Amniotic epithelial cell (primary cell): ENCODE data around the gene SPOUT1.
A peak's percentile ranks its signal among the peaks of the same experiment; 100 is the strongest.
"Not testable (repeated sequence)": the region's sequence is repeated elsewhere in the genome, so short reads cannot be mapped to it uniquely, and the experiment has no call there.

Experiments used
- DNase-seq: peaks from one replicate; pipeline ENCODE4 v3.0.0-alpha.2; 2010; ENCODE audit warnings: low read depth

SPOUT1 gene, protein sequence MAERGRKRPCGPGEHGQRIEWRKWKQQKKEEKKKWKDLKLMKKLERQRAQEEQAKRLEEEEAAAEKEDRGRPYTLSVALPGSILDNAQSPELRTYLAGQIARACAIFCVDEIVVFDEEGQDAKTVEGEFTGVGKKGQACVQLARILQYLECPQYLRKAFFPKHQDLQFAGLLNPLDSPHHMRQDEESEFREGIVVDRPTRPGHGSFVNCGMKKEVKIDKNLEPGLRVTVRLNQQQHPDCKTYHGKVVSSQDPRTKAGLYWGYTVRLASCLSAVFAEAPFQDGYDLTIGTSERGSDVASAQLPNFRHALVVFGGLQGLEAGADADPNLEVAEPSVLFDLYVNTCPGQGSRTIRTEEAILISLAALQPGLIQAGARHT

DNA sequence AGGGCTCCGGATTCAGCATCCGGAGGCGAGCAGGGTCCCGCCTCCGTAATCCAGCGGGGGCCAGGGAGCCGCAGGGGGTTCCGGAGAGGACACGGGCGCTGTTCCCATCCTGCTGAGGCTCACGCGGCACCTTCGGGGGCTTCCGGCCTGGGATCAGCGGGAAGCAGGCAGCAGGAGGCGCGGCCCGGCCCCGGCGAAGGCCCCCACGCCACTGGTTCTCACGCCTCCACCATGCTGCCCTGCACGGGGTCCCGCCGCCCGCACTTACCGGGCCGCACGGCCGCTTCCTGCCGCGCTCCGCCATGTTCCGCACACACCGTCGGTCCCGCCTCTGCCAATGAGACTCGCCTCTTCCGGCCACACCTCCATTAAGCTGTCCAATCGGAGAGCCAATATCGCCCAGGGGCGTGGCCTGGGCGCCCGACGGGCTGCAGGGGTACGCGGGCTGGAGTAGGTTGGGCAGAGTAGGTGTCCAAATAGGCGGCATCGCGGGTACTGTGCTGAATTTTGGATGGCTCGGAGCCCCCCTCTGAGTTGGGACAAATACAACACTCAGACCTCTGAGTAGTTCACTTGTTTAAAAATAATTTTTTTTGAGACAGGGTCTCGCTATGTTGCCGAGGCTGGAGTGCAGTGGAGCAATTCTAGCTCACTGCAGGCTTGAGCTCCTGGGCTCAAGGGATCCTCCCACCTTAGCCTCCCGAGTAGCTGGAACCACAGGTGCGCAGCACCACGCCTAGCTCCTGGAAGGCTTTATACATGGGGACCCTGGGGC, at the start of gene SPOUT1:
Gene SPOUT1 (minus strand): TSS at position 318 of the 775 bp plus-strand sequence. CDS start 14 bp downstream, at position 304.
- DNase-seq, result peak; percentile 81

DNA sequence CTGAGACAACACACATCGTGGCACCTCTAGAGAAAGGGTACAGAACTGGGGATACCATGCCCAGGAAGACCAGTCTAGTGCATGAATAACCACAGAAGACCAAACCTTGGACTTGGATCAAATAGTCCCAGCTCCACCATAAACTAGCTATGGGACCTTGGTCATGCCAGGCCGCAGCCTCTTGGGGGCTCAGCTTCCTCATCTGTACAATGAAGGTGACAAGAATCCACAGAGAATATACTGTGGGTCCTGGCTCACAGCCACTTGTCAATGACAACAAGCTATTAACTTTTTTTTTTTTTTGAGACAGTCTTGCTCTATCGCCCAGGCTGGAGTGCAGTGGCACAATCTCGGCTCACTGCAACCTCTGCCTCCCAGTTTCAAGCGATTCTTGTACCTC, 48.3 kb upstream of the SPOUT1 start:
- DNase-seq, result no peak

DNA sequence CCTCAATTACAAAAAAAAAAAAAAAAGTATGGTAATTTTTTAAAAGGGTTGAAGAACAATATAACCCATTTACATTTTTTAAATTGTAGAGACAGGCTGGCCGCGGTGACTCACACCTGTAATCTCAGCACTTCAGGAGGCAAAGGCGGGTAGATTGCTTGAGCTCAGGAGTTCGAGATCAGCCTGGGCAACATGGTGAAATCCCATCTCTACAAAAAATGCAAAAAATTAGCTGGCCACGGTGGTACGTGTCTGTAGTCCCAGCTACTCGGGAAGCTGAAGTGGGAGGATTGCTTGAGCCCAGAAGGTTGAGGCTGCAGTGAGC, 41.3 kb upstream of the SPOUT1 start:
- not testable (repeated sequence) for DNase-seq

DNA sequence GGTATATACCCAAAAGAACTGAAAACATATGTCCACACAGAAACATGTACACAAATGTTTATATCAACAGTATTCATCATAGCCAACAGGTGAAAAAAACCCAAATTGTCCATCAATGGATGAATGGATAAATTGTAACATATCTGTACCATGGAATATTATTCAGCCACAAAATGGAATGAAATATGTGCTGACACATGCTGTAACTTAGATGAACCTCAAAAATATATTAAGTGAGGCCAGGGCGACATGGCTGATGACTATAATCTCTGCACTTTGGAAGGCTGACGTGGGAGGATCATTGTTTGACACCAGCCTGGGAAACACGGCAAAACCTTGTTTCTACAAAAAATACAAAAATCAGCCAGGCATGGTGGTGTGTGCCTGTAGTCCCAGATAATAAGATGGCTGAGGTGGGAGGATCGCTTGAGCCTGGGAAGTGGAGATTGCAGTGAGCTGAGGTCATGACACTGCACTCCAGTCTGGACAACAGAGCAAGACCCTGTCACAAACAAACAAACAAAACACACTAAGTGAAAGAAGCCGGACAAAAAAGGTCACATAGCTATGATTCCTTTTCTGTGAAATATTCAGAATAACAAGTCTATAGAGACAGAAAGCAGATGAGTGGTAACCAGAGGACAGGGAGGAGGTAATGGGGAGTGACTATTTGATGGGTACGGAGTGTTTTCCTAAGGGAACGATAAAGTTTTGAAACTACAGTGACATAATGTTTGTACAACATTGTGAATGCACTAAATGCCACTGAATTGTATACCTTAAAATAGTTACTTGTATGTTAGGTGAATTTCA, 40.7 kb upstream of the SPOUT1 start:
- peak; percentile 44 for DNase-seq

DNA sequence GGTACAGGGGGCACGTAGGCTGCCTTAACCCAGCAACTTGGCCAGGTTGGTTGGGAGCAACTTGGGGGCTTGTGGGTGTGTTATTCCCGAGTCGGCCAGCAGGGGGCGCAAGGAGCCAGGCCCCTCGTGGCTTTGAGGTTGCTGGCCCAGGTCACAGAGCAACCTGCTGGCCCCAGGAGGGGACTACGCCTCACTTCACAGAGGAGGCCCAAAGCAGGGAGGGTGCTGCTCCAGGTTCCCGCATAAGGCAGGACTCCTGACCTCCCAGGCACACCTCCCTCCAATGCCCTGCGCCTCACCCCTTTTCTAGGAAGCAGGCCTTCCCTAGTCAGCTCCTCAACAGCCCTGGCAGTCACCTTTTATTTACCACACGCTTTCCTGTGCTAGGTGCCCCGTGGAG, 34.1 kb upstream of the SPOUT1 start:
- DNase-seq, result peak; percentile 40

DNA sequence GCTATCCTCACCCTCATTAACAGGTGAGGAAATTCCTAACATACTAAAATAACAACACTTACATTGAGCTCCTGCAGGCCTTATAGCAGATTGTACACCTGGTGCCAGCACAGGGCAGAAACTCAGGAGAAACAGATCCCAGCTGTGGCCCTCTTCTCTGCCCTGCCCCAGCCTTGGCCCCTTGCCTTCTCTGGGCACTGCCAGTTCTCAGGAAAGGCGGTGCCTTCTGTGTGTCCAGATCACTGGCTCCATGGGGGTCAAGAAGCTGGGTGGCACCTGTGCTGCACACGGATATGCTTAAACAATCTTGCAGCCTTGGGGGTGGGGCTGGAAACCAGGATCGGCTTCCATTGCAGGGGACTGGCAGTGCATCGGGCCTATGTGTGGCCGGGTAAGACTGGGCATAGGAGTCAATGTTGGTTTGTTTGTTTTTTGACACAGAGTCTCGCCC, 32.8 kb upstream of the SPOUT1 start:
- DNase-seq, result no peak

DNA sequence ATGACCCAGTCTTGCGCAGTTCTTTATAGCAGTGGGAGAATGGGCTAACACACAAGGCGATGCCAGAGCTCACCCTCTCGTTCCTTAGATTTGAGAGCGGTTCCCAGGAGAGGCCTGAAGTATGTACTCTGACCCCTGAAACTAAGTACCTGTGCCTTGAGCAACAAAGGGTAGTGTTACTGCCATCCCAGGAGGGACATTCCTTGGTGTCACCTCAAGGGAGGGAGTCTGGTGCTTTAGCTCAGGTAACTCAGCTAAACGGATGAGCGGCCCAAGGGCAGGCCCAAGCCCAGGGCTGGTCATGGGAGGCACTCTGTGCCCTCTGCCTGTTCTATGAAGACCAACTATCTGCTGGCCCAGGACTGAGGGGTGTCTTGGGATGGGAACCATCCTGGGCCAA, 31.9 kb upstream of the SPOUT1 start:
- no peak for DNase-seq

DNA sequence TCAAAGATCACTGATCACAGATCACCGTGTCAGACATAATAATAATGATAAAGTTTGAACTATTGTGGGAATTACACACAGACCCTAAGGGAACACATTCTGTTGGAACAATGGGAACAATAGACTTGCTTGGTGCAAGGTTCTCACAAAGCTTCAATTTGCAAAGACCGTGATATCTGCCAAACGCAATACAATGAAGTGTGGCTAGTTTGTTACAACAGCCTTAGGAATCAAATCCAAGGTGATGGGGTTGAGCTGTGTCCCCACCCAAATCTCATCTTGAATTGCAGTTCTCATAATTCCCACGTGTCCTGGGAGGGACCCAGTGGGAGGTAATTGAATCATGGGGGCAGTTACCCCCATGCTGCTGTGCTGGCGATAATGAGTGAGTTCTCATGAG, 31.3 kb upstream of the SPOUT1 start:
- no peak for DNase-seq

DNA sequence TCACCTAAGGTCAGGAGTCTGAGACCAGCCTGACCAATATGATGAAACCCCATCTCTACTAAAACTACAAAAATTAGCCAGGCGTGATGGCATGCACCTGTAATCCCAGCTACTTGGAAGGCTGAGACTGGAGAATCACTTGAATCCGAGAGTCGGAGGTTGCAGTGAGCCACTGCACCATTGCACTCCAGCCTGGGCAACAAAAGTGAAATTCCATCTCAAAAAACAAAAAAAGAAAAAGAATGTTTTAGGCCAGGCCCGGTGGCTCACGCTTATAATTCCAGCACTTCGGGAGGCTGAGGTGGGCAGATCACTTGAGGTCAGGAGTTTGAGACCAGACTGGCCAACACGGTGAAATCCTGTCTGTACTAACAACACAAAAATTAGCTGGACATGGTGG, 28.9 kb upstream of the SPOUT1 start:
- DNase-seq, result not testable (repeated sequence)

DNA sequence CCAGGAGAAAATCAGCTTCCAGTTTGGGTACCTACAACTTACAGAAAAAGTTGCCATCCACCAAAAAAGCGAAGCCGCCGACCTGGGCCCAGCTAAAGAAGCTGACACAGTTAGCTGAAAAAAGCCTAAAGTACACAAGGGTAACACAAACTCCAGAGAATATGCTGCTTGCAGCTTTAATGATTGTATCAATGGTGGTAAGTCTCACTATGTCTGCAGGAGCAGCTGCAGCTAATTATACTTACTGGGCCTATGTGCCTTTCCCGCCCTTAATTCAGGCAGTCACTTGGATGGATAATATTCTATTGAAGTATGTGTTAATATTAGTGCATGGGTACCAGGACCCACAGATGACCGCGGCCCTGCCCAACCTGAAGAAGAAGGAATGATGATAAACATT, 24.9 kb upstream of the SPOUT1 start:
- not testable (repeated sequence) for DNase-seq

DNA sequence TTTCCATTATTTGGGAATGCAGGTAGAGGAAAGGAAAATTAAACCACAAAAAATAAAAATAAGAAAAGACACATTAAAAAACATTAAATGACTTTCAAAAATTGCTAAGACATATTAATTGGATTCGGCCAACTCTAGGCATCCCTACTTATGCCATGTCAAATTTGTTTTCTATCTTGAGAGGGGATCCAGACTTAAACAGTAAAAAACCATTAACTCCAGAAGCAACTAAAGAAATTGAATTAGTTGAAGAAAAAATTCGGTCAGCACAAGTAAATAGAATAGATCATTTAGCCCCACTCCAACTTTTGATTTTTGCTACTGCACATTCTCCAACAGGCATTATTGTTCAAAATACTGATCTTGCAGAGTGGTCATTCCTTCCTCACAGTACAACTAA, 23.1 kb upstream of the SPOUT1 start:
- DNase-seq, result not testable (repeated sequence)

DNA sequence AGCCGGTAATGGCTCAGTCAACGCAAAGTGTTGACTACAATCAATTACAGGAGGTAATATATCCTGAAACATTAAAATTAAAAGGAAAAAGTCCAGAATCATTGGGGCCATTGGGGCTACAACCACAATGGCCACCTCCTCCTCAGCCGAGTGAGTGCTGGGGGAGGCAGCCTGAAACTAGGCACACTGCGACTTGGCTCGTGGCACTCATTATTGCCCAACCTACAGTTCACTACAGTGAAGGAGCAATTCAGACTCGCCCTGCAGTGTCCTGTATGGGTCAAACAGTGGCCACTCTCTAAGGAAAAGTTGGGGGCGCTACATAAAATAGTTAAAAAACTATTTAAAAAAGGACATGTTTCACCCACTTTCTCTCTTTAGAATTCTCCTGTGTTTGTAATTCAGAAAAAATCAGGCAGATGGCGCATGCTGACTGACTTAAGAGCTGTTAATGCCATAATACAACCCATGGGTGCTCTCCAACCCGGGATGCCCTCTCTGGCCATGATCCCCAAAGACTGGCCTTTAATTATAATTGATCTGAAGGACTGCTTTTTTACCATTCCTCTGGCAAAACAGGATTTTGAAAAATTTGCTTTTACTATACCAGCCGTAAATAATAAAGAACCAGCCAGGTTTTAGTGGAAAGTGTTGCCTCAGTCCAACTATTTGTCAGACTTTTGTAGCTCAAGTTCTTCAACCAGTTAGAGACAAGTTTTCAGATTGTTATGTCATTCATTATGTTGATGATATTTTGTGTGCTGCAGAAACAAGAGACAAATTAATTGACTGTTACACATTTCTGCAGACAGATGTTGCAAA, 22.4 kb upstream of the SPOUT1 start:
- peak; percentile 56 for DNase-seq

DNA sequence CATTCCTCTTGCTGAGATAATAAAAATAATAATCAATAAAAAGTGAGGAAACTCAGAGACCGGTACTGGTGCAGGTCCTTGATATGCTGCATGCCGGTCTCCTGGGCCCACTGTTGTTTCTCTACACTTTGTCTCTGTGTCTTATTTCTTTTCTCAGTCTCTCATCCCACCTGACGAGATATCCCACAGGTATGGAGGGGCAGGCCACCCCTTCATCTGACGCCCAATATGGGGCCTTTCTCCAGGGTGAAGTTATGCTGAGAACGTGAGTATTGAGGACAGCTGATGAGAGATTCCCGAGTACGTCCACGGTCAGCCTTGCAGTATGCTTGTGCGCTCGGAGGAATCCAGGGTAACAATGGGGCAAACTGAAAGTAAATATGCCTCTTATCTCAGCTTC, 21.4 kb upstream of the SPOUT1 start:
- DNase-seq, result not testable (repeated sequence)

DNA sequence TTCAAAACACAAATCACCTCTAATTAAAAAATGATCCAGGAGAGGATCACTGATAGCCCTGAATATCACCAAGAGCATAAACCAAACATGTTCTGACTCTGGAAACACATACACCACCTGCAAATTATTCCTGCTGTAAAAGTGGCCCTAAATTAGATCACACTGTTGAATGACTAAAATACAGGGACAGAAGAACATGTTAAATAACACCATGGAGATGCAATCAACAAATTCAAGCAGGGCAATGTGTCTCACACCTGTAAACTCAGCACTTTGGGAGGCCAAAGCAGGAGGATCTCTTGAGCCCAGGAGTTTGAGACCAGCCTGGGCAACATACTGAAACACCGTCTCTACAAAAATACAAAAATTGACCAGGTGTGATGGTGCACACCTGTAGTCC, 18.2 kb upstream of the SPOUT1 start:
- no peak for DNase-seq

DNA sequence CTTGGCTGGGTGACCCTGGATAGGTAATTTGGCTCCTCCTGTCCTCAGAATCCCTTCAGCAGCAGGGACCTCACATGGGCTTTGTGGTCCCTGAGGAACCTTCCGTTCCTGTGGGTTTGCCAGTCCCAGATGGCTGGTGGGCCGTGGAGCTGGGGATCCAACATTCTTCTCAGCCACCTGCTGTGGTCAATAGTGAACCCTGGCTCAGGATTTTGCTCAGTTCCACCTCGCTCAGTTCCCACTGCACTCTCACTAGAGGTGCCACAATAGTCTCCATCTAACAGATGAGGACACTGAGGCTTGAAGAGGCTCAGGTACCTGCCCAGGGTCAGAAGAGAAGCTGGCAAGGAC, 17.1 kb upstream of the SPOUT1 start:
- no peak for DNase-seq

DNA sequence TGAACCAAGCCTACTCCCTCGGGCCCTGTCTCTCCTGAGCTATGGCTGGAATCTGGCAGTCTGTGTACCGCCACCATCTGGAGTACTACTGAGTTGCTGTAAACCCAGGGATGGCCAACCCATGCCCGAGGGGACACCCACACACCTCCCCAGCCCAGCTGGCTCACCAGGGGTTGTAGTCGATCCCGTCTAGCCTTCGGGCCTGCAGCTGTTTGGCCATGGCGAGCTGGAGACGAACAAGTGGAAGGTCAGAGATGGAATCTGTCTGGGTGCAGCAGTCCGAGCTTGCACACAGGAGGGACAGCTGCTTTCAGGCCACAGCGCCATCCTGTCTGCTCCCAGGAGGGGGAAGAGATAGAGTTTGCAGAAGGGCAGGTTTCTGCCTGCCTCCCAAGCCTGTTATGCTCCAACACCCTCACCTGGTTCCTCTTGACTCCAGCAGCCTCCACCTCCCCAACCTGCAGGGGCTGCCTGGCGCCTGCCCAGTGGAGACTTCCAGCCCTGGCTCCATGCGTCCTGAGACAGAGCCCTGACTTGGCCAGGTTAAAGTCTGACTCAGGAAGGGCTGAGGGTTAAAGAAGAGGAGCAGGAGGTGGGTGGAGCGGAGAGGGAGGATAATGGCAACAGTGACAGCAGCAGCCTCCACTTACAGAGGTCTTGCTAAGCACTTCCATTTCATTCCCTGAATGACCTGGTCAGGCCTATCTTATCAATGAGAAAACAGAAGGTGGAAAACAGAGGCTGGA, 15.8 kb upstream of the SPOUT1 start:
- no peak for DNase-seq

DNA sequence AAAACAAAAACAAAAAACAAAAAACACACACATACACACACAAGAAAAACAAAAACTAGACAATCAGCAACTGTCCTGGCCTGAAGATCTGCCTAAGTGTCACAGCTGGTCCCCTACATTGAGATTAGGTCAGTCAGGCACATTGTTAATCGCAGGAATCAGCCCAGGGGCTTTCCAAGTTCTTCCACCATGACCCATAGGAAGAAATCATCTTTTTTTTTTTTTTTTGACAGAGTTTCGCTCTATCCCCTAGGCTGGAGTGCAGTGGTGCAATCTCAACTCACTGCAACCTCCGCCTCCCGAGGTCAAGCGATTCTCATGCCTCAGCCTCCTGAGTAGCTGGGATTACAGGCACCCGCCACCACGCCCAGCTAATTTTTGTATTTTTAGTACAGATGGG, 13.6 kb upstream of the SPOUT1 start:
- not testable (repeated sequence) for DNase-seq

DNA sequence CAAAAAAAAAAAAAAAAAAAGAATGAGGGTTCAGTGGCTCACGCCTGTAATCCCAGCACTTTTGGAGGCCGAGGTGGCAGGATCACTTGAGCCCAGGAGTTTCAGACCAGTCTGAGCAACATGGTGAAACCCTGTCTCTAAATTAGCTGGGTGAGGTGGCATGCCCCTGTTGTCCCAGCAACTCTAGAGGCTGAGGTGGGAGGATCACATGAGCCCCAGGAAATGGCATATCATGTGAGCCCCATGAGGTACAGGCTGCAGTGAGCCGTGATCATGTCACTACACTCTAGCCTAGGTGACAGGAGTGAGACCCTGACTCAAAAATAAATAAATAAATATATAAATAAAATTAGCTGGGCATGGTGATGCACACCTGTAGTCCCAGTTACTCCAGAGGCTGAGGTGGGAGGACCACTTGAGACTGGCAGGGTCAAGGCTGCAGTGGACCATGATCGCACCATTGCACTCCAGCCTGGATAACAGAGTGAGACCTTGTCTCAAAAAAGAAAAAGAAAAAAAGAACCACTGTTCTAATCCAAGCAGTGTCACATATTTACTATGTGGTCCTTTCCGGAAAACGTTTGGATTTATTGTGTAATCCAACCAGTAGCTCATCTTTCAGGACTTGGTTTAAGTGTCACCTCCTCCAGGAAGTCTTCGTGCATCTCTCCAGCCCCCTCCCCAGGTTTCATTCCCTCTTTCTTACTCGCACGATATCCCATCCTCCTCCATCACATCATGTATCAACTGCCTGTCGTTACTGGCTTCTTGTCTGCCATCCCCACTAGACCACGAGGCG, 12.3 kb upstream of the SPOUT1 start:
- no peak for DNase-seq

DNA sequence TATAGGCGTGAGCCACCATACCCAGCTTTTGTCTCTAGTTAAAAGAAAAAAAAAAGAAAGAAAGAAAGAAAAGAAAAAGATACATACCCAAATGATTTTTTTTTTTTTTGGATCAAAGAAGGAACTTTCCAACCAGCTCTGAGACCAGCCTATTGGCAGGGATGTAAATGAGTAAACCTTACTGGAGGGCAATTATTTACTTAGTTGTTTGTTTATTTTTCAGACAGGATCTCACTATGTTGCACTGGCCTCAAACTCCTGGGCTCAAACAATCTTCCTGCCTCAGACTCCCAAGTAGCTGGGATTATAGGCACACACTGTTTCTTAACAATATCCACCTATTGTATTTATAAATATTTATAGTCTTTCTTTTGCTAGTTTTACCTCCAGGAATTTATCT, 10.9 kb upstream of the SPOUT1 start:
- DNase-seq, result no peak

DNA sequence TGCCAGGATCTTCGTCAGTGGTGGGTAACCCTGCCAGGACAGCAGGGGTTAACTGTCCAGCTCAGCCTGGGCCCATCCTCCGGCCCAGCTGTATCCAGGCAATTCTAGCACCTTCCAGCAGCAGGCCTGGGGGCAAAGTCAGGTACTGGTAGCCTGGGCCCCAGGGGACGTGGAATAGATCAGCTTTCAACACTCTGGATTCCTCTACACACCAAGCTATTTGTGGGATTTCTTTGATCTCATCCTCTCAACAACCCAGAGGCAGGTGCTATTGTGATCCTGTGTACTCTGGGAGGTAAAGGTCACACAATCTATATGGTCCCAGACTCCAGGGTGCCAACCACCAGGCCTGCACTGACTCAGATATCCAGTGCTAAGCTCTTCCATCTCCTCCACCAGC, 8.7 kb upstream of the SPOUT1 start:
- DNase-seq, result no peak
